ENCODE results near the gene NEURL2. TPM values are rescaled to one million over a fixed set of nuclear protein-coding genes. Genes with fewer than 3 reads are reported as not detected.
A peak's percentile ranks its signal among the peaks of the same experiment; 100 is the strongest.

The NEURL2 gene
- total RNA-seq, 2 donors from 2014 or later: 1.5 to 2.1 TPM

GRCh38 chr20:45899046-45899835, 8.2 kb upstream of the NEURL2 start:
- no peak overlapping the region for H3K27ac Mint-ChIP-seq
- H3K27me3 Mint-ChIP-seq: no peaks in the 10 kb centered on the region
- DNase-seq (no peak), ATAC-seq (no peak)
- H3K4me1 Mint-ChIP-seq: peaks cover 5% of the 10 kb centered on the region
- no peaks in the 10 kb centered on the region for H3K9me3 ChIP-seq (ENCODE audit: control insufficient read depth, low read length, poor library complexity, severe bottlenecking)
- H3K36me3 Mint-ChIP-seq (ENCODE audit: low read depth): no peaks in the 10 kb centered on the region
- no peak overlapping the region for H3K4me3 Mint-ChIP-seq

GRCh38 chr20:45898285-45898684, 7.3 kb upstream of the NEURL2 start:
- no peaks in the 10 kb centered on the region for H3K9me3 ChIP-seq (ENCODE audit: control insufficient read depth, low read length, poor library complexity, severe bottlenecking)
- ATAC-seq: no peak
- no peak overlapping the region for H3K4me3 Mint-ChIP-seq
- no peak for DNase-seq
- H3K27me3 Mint-ChIP-seq: no peaks in the 10 kb centered on the region
- H3K27ac Mint-ChIP-seq: no peak overlapping the region
- H3K36me3 Mint-ChIP-seq (ENCODE audit: low read depth): no peaks in the 10 kb centered on the region
- H3K4me1 Mint-ChIP-seq: peaks cover 9% of the 10 kb centered on the region

- no peak overlapping the region for H3K4me3 Mint-ChIP-seq
- no peaks in the 10 kb centered on the region for H3K9me3 ChIP-seq (ENCODE audit: control insufficient read depth, low read length, poor library complexity, severe bottlenecking)
- H3K27ac Mint-ChIP-seq: no peak overlapping the region
- peaks cover 10% of the 10 kb centered on the region for H3K4me1 Mint-ChIP-seq
- no peaks in the 10 kb centered on the region for H3K27me3 Mint-ChIP-seq
- no peaks in the 10 kb centered on the region for H3K36me3 Mint-ChIP-seq (ENCODE audit: low read depth)
- DNase-seq (no peak), ATAC-seq (no peak)
Measured at GRCh38 chr20:45897692-45898091, 6.7 kb upstream of the NEURL2 start.

- Mint-ChIP-seq H3K4me1 (peaks cover 14% of the 10 kb centered on the region), H3K36me3 (ENCODE audit: low read depth) (no peaks in the 10 kb centered on the region), H3K27me3 (no peaks in the 10 kb centered on the region), H3K27ac (peak overlapping the region; percentile 3), H3K4me3 (no peak overlapping the region)
- DNase-seq (no peak), ATAC-seq (no peak)
- no peaks in the 10 kb centered on the region for H3K9me3 ChIP-seq (ENCODE audit: control insufficient read depth, low read length, poor library complexity, severe bottlenecking)
Measured at GRCh38 chr20:45897289-45897688, 6.3 kb upstream of the NEURL2 start.

DNA sequence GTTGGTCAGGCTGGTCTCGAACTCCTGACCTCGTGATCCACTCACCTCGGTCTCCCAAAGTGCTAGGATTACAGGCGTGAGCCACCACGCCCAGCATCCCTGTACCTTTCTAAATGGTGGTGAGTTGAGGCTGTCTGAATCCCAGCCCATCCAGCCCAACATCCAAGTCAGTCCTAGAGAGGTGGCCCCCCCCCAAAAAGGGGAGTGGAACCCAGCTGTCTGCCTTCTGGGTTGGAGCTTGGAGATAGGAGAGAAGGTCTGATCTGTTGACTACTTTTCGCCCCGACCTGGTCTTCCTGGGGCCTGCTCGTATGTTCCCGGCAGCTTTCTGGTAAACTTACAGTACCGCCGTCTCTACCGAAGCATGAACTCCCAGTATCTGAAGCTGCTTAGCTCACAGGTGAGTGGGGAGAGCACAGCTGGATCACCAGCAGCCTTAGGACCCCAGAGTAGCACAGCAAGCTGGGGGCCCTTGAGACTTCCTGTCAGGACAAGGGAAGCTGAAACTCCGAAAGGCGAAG, 5.7 kb upstream of the NEURL2 start:
- Mint-ChIP-seq H3K27me3 (no peaks in the 10 kb centered on the region), H3K4me1 (peaks cover 17% of the 10 kb centered on the region), H3K27ac (peak overlapping the region; percentile 3), H3K36me3 (ENCODE audit: low read depth) (no peaks in the 10 kb centered on the region), H3K4me3 (no peak overlapping the region)
- no peak for ATAC-seq
- no peak for DNase-seq
- H3K9me3 ChIP-seq (ENCODE audit: control insufficient read depth, low read length, poor library complexity, severe bottlenecking): no peaks in the 10 kb centered on the region

GRCh38 chr20:45894797-45895196, 3.8 kb upstream of the NEURL2 start:
- no peak for ATAC-seq
- Mint-ChIP-seq H3K27ac (no peak overlapping the region), H3K27me3 (no peaks in the 10 kb centered on the region), H3K4me1 (peaks cover 22% of the 10 kb centered on the region), H3K36me3 (ENCODE audit: low read depth) (no peaks in the 10 kb centered on the region), H3K4me3 (peak overlapping the region; percentile 9)
- no peaks in the 10 kb centered on the region for H3K9me3 ChIP-seq (ENCODE audit: control insufficient read depth, low read length, poor library complexity, severe bottlenecking)
- no peak for DNase-seq

GRCh38 chr20:45893831-45894230, 2.8 kb upstream of the NEURL2 start:
- no peak for DNase-seq
- peaks cover 21% of the 10 kb centered on the region for H3K4me1 Mint-ChIP-seq
- H3K9me3 ChIP-seq (ENCODE audit: control insufficient read depth, low read length, poor library complexity, severe bottlenecking): no peaks in the 10 kb centered on the region
- H3K36me3 Mint-ChIP-seq (ENCODE audit: low read depth): no peaks in the 10 kb centered on the region
- no peaks in the 10 kb centered on the region for H3K27me3 Mint-ChIP-seq
- H3K27ac Mint-ChIP-seq: peak overlapping the region; percentile 74
- no peak for ATAC-seq
- peak overlapping the region; percentile 45 for H3K4me3 Mint-ChIP-seq

GRCh38 chr20:45892828-45893500, 2.0 kb upstream of the NEURL2 start:
- ATAC-seq (peak; percentile 20), DNase-seq (no peak)
- Mint-ChIP-seq H3K27ac (peak overlapping the region; percentile 92), H3K36me3 (ENCODE audit: low read depth) (no peaks in the 10 kb centered on the region), H3K27me3 (no peaks in the 10 kb centered on the region), H3K4me3 (peak overlapping the region; percentile 96), H3K4me1 (peaks cover 21% of the 10 kb centered on the region)
- H3K9me3 ChIP-seq (ENCODE audit: control insufficient read depth, low read length, poor library complexity, severe bottlenecking): no peaks in the 10 kb centered on the region

GRCh38 chr20:45892049-45892825, 1.2 kb upstream of the NEURL2 start:
- H3K27me3 Mint-ChIP-seq: no peaks in the 10 kb centered on the region
- peak overlapping the region; percentile 96 for H3K4me3 Mint-ChIP-seq
- H3K4me1 Mint-ChIP-seq: peaks cover 21% of the 10 kb centered on the region
- DNase-seq: no peak
- peak overlapping the region; percentile 92 for H3K27ac Mint-ChIP-seq
- H3K36me3 Mint-ChIP-seq (ENCODE audit: low read depth): no peaks in the 10 kb centered on the region
- H3K9me3 ChIP-seq (ENCODE audit: control insufficient read depth, low read length, poor library complexity, severe bottlenecking): no peaks in the 10 kb centered on the region
- ATAC-seq: no peak

DNA sequence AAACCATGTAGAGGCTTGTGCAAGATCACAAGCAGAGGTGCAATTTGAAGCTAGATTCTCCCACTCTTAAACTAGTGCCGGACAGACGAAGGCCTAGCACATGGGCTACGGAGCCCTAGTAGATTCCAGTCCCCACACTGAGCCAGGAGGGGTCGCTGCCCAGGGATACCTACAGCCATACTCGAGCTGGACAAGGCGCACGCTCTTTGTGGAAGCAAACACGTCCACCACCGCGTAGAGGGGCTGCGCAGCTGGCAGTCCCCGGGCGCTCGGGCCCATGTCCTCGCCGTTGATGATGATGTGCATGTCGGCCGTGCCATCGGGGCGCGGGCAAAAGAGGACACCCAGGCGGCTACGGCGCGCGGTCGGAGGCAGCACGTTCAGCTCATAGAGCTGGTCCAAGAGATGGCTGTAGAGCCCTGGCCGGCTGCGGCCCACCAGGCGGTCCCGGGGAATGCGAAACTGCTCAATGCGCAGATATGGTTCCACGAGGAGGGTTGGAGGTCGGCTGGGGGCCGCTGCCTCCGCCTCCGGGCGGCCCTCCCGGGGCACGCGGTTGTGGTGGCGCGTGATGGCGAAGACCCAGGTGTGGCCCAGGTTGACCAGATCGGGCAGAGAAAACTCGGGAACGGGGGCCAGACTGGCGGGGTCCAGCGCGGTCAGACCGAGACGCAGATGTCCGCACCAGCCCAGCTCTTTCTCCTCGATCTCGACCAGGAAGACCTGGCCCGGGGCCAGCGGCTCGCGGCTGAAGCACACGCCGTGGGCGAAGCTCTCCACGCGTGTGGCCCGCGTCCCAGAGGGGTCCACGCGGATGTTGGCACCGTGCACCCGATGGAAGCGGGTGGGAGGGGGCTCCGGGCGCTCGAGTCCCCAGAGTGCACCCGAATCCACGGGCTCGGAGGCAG, 677 bp downstream of the NEURL2 start:
- H3K4me1 Mint-ChIP-seq: peaks cover 28% of the 10 kb centered on the region

DNA sequence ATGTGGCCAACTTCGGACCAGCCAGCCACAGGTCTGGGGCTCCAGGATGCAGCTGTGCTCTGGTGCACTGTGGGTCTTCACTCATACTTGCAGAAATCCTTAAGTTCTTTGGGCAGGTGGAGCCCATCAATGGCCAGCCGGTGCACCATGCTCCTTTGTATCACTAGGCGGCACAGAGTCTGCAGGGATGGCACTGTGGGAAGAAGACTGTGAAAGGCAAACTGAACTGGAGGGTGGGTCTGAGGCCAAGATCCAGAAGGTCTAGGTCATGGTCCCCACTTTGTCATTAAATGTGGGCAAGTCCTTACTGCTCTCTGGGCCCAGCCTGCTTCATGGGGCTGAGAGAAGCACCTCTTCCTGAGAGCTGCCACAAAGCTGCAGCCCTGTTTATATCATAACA, 2.3 kb downstream of the NEURL2 start:
- Mint-ChIP-seq H3K27ac (no peak overlapping the region), H3K36me3 (ENCODE audit: low read depth) (peaks cover 2% of the 10 kb centered on the region), H3K27me3 (no peaks in the 10 kb centered on the region), H3K4me1 (peaks cover 33% of the 10 kb centered on the region), H3K4me3 (no peak overlapping the region)
- DNase-seq: no peak
- no peaks in the 10 kb centered on the region for H3K9me3 ChIP-seq (ENCODE audit: control insufficient read depth, low read length, poor library complexity, severe bottlenecking)
- ATAC-seq: no peak

More for the DNA sequence above, 677 bp downstream of the NEURL2 start:
- DNase-seq (peak in 1 of 3 donors; percentile 29), ATAC-seq (no peak)
- Mint-ChIP-seq H3K27me3 (no peaks in the 10 kb centered on the region), H3K4me3 (peak overlapping the region; percentile 96), H3K27ac (peak overlapping the region; percentile 92), H3K36me3 (ENCODE audit: low read depth) (no peaks in the 10 kb centered on the region)
- H3K9me3 ChIP-seq (ENCODE audit: control insufficient read depth, low read length, poor library complexity, severe bottlenecking): no peaks in the 10 kb centered on the region

DNA sequence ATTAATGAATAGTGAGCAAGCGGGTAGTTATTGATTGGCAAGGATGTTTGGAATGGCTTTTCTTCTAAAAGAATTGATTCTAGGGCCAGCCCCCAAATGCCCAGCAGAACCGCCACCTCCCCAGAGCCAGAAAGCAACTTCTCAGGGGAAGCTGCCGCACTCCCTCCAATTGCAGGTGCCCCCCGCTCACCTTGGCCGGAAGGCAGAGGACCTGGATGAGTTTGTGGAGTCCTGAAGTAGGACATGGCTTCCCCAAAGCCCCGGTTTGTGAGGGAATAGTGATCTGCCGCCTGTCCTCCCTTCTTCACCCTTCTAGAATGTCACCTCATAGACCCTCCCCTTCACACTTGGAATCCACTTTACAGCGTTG, 3.7 kb downstream of the NEURL2 start, which contains the start of gene SPATA25:
Gene SPATA25, minus strand, starts transcription at position 277 of the 370 bp plus-strand sequence. Its CDS starts 32 bp downstream, at position 245.
- no peak within 1 kb of the TSS for H3K4me3 Mint-ChIP-seq
- ATAC-seq: no peak
- no peaks in the 10 kb centered on the region for H3K27me3 Mint-ChIP-seq
- H3K36me3 Mint-ChIP-seq (ENCODE audit: low read depth): peaks cover 2% of the 10 kb centered on the region
- DNase-seq: no peak
- H3K27ac Mint-ChIP-seq: no peak within 1 kb of the TSS
- H3K4me1 Mint-ChIP-seq: peaks cover 39% of the 10 kb centered on the region
- no peaks in the 10 kb centered on the region for H3K9me3 ChIP-seq (ENCODE audit: control insufficient read depth, low read length, poor library complexity, severe bottlenecking)

Data from T-helper 17 cell (primary cell).